Breast epithelium (tissue), 3 donors: Measurements from ENCODE around the gene SKAP1.

Experiments used
- CTCF ChIP-seq, 3 donors: fragments of 450-650 bp; IDR thresholded peaks; one replicate each; pipeline ENCODE4 v1.5.1; 2016 to 2017; ENCODE audit warnings: antibody characterized with exemption in 3 of 3, mild to moderate bottlenecking in 3 of 3, moderate library complexity in 3 of 3
- POLR2A ChIP-seq: fragments of 450-650 bp; IDR thresholded peaks from one replicate; pipeline ENCODE4 v1.6.1; 2016; ENCODE audit warnings: antibody characterized with exemption, mild to moderate bottlenecking, moderate library complexity

GRCh38 chr17:48150597-48151001 lies 279.4 kb downstream of the SKAP1 start:
- no peak for TF ChIP-seq CTCF (IDR thresholded peaks at IDR 0.05)
- TF ChIP-seq POLR2A, result no peak
